Dedifferentiated amniotic fluid mesenchymal stem cell (primary cell): ENCODE measurements around the gene SALL3.

Experiments
- DNase-seq: peaks from one replicate; pipeline ENCODE4 v3.0.0-alpha.2; 2016; ENCODE audit errors: extremely low spot score

Gene SALL3

DNA sequence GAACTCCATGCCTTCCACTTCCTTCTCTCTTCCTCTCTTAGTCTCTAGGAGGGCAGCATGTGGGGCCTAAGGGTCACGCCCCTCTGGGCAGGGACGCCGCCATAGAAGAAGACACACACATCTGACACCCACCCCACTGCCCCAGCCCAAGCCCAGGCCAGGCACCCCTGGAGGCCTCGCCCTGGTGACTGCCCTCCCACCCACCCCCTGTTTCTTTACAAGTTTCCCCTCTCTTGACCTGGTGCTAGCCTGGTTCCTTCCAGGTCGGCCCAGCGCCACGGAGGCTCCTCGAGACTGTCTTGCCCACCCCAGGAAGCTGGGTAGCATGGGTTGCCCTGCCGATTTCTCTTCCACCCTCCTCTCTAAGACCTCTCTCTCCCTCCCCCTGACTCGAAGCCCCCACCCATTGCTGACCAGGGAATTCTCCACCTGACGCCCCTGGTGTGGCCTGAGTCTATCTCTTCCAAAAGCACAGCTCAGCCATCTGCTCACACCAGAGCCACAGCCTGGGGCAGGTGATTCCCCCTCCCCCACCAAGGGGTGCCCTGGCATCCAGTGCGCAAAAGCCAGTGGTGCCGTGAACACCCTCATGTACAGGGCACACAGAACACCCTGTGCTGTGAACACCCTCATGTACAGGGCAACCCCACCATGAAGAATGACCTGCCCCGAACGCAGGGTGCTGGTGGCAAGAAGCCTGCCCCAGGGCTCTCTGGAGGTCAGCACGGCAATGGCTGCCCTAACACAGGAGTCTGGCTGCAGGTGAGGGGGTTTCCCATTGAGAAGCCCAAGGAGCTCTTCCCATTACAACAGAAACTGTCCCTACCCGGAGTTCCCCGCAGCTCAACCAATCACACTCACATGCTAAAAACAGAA lies 13.5 kb upstream of the SALL3 start:
- no peak for DNase-seq

DNA sequence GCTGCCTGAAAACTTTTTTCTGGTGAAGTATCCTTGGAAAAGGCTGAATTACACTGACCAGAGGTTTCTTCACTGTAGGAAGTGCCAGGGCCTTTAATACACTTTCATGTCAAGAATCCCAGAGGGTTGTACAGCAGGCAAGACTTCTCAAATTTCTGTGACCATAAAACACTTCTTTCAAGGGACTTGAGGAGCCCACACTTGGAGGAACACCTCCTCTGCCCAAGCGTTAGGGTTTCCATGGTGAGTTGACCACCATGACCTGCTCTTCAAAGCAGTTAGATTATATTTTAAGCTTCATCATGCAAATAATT lies 12.9 kb upstream of the SALL3 start:
- DNase-seq, result no peak

- no peak for DNase-seq
These were observed 11.9 kb upstream of the SALL3 start for GRCh38 chr18:78967692-78968091.

GRCh38 chr18:78969574-78970315 lies 9.9 kb upstream of the SALL3 start:
- no peak for DNase-seq

DNA sequence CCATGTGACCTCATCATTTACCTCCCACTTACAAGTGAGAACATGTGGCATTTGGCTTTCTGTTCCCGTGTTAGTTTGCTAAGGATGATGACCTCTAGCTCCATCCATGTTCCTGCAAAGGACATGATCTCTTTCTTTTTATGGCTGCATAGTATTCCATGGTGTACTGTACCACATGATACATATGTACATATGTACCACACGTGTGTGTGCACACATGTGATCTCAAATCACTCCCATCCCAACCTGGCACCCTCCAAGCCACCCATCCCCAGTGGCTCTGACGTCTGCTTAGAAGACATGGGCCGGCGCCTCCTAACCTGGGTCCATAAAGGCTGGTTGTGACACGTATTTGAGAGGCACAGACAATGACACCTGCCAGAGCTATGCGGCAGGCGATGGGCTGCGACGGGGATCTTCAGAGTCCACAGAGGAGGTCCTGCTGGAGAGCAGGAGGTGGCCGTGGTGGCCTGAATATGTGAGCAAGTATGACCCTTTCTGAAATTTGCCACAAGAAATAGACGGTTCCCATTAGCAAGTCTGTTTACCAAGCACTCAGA lies 8.8 kb upstream of the SALL3 start:
- DNase-seq, result no peak

GRCh38 chr18:78971511-78972245 lies 7.9 kb upstream of the SALL3 start:
- DNase-seq, result no peak

- DNase-seq, result no peak
These were observed 7.2 kb upstream of the SALL3 start for GRCh38 chr18:78972385-78972918.

DNA sequence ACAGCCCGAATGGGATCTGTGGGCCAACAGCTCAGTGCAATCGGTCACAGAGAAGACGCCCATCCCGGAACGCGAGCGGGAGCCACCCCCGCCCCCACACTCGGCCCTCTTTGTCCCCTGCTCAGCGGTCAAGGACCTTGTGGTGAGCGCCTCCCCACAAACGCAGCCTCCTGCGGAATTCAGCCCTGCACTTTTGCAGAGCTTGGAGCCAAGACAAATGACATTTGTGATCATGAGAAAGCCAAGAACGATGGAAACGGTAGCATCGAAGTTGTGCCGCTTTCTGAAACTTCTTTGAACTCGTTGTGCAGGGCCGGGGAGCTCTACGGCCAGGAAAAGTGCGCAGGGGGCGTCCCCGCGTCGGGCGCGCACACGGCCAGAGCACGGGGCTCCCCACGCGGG lies 6.7 kb upstream of the SALL3 start:
- DNase-seq, result no peak

- no peak for DNase-seq
These were observed 6.1 kb upstream of the SALL3 start for GRCh38 chr18:78973357-78974083.

DNA sequence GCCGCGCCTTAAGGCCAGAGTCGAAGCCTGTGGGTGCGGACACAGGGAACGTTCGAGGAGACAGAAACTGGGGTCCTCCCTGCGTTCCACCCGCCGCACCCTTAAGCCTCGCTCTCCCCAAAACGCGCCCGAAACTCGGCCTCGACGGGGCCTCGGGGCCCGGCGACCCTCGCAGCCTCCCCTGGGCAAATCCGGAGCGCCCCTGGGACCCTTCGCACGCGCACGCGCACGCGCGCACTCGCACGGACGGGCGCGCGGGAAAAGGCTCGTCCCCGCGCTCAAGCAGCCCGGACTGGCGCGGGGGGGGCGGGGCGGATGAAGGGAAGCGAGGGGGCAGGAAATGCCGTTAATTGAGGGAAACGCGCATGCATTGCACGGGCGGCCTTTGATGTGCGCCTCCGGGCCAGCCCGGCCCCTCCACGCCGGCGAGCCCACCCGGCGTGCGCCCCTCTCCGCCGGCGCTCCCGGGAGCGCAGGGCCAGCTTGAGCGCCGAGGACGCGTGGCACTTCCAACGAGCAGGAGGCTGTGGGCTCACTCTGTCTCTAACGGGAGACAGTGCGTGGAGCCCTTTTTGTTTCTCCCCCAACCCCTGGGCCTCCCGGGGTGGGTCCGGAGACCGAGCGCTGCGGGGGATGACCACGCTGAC lies 5.4 kb upstream of the SALL3 start:
- no peak for DNase-seq

- no peak for DNase-seq
These were observed 4.3 kb upstream of the SALL3 start for GRCh38 chr18:78975292-78975691.

- DNase-seq, result no peak
These were observed 3.8 kb upstream of the SALL3 start for GRCh38 chr18:78975699-78976335.

DNA sequence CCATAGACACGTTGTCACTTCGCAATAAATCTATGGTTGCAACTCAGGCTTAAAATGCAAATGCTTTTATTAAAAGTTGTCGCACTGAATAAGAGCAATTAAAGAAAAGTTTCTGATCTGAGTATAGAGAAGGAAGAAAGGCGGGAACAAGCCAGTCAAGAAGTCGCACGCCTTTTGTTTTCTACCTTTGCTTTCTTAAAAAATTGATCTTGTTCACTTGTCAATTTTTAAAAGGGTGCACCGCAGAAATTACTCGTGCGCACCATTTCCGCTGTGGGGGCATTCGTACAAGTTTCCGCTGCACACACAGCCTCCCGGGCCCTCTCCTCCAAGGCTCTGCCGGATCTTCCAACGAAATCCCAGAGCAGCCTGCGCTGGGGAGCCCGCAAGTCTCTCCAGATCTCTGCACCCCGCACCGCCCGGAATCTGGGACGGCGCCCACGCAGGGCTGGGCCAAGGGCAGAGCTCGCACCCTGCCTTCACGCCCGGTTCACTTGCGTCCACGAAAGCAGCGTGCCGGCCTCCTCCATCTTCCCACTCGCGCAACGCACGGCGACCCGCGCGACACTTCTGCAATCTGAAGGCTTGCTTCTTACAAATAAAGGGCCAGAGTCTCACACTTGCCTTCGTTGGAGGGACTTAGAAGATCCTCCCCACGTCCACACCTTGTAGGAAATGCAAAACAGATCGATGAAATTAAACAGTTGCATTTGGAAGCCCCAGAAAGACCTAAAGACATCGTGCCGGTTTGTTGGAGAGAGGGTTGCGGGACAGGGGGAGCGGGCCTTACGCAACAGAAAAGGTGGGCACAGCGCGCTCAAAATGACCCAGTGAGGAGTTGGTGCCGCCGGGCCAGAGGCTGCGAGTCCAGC lies 2.6 kb upstream of the SALL3 start:
- DNase-seq, result no peak

DNA sequence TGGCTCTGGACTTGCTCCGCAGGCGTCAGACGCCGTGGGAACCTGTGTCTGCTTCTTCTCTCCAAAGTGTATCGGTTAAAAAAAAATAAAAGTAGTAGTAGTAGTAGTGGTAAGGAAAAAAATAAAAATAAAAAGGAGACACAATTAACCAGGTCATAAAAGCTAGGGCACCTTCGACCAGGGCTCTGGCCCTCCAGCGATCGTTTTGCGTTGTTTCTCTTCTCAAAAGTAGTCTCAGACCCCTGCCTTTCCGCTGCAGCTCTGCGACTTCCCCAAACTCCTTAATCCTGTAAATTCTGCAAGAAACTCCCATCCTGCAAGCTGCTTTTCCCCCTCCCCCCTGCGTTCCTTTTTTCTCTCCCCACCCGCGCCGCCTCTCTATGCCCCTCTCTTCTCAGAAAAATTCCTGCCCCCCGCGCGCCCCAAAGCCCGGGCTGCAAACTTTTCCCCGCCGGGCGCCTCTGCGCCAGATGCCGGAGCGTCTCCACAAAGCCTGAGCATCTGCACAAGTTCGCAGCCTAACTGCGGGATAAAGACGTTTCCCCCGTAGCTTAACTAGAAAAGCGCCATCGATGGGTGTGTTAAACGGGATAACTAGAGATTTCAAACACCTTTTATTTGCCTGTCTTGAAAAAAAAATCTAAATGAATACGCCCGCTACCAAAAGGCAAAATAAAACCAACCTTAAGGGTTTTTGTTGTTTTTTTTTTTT lies 1.8 kb upstream of the SALL3 start:
- DNase-seq, result no peak

DNA sequence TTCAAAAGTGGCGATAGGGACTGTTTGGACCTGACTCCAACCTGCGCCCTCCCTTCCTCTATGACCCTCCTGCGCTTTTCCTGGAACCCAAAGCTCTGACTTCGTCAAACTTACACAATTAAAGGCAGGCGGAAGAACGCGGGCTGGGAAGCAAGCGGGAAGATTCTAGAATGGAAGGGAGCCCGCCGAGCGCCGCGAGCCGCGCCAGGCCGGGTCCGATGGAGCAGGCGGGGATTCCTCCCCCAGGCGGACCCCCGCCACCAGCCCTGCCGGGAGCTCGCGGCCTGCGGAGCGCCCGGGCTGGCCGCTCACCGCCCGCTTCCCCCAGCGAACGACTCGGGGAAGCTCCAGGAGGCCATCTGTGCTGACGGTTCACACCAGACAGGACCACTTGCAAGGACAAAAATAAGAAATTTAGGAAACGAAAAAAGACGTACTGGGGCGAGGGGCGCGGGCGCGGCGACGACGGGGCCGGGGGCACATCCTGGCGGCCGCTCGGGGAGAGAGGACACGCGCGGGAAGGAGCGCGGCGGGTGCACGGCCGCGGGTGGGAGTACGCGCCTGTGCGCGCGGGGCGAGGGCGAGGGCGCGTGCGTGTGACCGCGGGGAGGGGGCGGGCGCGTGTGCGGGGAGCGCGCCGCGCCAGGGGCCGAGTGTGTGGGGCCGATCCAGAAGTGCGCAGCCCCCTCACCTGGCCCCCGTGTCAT lies 1.1 kb upstream of the SALL3 start:
- no peak for DNase-seq

DNA sequence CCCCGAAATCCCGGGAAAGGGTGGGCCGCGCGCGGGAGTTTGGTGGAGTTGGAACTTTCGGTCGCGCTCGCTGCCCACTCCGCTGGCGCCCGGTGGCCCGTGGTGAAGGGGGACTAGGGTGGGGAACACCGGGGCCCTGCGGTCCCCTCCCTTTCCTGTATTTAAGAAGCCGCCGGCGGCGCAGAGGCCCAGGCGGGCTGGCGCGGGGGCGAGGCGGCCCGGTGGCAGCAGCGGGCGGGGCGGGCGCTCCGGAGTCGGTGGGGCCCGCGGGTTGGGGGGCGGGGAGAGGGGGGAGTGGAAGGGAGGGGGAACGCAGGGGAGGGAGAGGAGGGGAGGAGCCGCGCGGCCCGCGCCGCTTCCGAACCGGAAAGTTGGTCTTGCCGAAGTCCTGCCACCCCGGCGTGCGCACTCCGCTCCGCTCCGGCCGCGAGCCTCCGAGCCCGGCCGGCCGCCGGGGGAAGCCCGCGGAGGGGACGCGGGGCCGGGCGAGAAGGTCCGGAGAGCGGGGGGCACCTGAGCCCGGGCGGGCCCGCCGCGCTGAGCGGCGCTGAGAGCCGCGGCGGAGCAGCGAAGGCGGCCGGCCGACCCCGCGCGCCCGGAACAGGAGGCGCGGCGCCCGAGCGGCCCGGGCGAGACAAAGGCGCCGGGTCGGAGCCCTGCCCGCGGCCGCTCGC lies 425 bp upstream of the SALL3 start:
- no peak for DNase-seq

GRCh38 chr18:78980279-78980771 lies 707 bp downstream of the SALL3 start:
- DNase-seq, result no peak
